Iris pigment epithelial cell (primary cell): Measurements from ENCODE around the gene ZP4.
"Not testable (repeated sequence)": the region's sequence is repeated elsewhere in the genome, so short reads cannot be mapped to it uniquely, and the experiment has no call there.

ENCODE experiments used
- DNase-seq: peaks from one replicate; pipeline ENCODE4 v3.0.0-alpha.2; 2011; ENCODE audit warnings: low read depth

ZP4 gene

GRCh38 chr1:237877631-237878030, 13.1 kb downstream of the ZP4 start:
- no peak for DNase-seq

GRCh38 chr1:237875291-237875690, 15.4 kb downstream of the ZP4 start:
- DNase-seq = peak; percentile 31

- peak; percentile 83 for DNase-seq
These were observed 17.1 kb downstream of the ZP4 start for GRCh38 chr1:237873487-237874211.

GRCh38 chr1:237868817-237869600, 21.7 kb downstream of the ZP4 start:
- no peak for DNase-seq

- DNase-seq = no peak
These were observed 23.3 kb downstream of the ZP4 start for GRCh38 chr1:237867380-237867888.

DNA sequence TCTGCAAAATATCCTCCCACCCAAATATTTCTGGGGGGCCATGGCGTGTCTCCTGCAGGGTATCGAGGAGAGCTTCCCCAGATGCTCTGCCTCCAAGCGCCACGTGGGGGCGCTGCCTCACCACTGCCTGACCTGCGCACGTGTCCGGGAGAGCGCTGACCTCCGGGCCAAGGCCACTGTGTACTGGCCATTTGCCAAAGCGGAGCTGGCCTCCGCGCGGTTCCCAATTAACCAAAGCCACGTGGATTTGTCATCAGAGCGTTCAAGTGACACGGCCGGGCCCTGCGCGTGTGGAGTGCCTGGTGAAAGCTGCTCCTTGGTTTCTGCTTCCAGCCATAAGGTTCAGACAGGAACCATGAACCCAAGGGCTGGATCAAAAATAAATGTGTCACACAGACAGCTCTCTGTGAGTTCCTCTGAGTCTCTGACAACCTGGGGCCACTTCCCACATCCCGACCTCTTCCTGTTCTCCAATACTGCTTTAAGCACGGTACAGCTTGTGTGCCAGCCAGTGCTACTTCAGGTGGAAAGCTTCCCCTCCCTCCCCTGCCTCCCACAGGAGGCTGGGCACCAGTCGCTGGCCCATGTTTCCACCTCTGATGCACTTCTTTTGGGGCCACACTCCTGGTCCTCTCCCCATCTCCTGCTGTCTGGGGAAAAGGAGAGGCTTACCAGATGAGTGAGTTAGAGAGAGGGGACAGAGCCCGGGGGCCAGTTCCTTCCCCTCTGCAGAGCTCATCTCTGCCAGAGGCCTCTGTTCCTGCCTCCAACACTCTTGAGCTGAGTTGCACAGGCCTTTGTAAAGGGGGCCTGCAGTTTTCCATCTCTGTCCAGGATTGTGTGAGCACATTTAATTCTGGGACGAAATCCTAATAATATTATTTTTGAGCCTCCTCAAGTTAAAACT, 26.1 kb downstream of the ZP4 start:
- DNase-seq = peak; percentile 20

DNA sequence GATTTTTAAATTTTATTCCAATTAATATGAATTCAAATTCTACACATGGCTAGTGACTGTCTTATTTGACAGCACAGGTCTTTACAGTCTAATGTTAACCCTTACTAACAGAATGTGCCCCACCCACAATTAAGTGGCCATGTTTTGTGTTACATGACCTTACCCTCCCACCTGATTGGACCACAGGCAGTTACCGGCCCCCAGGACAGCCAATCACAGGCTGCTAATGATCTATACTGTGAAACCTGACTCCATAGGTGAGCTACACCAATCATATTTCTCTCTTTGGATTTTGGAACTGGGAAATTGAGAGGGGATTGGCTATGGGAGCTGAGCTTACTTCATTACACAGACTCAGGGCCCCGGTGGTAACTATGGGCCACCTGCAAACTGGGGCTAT, 27.5 kb downstream of the ZP4 start:
- DNase-seq = no peak

DNA sequence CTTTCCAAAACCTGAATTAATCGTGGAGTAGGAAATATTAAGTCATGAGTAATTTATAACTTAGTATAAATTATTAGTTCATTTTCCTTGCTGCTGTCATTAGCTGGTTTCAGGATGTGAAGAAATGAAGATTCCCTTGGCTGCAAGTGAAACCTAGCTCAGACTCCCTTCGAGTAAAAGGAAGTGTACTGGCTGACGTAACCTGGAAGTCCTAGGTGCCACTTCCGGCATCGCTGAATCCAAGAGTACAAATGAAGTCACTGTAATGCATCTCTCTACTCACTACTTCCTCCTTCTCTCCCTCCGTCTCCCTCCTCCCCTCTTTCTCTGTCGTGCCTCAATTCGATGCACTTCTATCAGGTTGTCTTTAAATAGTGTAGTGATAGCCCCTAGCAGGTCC, 28.8 kb downstream of the ZP4 start:
- DNase-seq = no peak

DNA sequence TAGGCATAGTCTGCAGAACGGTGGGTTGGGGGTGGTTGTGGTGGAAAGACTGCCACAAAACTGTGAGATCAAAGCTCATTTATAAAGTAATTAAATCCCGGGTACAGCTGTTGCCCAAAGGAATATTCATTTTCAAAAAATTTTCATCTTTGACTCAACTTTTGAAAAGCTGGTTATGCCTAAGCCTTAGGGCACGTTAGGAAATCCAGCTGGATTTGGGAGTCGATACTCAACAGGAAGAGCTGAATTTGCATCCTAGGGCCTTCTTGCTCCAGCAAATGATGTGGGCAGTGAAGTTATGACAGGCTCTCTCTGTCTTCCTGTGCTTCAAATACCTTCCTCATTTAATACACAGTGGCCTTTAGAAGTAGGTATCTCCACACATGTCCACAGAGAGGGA, 31.7 kb downstream of the ZP4 start:
- DNase-seq = no peak

DNA sequence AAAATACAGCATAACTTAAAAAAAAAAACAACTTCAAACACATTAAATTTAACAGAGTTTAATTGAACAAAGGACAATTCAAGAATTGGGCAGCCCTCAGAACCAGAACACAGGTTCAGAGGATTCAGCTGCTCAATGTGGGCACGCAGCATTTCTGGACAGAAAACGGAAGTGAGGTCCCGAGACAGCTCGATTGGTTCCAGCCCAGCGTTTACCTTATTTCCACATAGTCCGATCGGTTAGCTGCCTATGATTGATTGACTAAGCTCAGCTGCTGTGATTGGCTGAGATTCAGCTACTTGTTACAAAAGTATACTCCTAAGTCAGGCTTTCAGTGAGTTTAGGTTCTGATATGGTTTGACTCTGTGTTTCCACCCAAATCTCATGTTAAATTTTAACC, 33.3 kb downstream of the ZP4 start:
- no peak for DNase-seq

- no peak for DNase-seq
These were observed 38.4 kb downstream of the ZP4 start for GRCh38 chr1:237852342-237852741.

GRCh38 chr1:237851210-237851845, 39.4 kb downstream of the ZP4 start:
- DNase-seq = peak; percentile 50

- DNase-seq = not testable (repeated sequence)
These were observed 47.2 kb downstream of the ZP4 start for GRCh38 chr1:237843516-237843915.

DNA sequence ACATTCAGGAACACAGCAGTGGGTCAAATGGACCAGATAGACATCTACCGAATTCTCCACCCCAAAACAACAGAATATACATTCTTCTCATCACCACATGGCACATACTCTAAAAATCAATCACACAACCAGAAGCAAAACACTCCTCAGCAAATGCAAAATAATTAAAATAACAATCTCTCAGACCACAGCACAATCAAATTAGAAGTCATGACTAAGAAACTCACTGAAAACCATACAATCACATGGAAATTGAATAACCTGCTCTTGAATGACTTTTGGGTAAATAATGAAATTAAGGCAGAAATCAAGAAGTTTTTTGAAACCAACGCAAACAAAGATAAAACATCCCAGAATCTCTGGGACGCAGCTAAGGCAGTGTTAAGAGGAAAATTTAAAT, 49.2 kb downstream of the ZP4 start:
- DNase-seq = no peak

GRCh38 chr1:237838904-237839534, 51.7 kb downstream of the ZP4 start:
- no peak for DNase-seq

DNA sequence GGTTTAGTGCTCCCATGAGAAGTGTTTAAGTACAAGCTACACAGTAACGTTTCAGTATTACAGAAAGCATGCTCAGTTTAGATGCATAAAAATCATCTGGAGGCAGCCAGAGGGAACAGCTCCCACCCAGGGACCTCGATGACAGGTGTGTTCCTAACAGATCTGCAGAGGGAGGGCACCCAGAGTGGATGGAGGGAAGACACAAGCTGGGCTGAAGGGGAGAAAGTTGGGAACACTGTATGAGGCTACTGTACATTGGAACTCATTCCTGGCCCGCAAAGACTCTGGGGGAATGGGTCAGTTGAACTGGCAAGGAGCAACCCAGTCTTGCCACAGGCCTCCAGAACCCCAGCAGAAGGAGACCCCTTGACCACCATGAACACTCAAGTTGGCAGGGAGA, 52.4 kb downstream of the ZP4 start:
- no peak for DNase-seq

GRCh38 chr1:237834461-237834860, 56.3 kb downstream of the ZP4 start:
- peak; percentile 1 for DNase-seq

DNA sequence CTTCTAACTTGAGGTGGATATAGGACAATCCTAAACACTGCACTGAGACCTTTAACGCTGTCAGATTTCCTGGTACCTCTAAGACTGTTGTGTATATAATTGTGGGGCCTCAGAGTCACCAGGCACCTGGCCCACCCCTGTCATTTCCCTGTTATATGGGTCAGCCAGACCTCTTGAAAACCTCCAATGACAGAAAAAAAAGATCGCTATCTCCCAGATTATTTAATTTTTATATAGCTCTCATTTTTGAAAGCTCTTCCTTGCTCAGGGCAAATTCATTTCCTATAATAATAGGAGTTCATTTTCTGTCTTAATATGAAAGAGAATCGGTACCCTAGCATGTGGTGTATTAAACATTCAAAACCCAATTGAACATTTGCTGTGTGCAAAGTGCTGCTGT, 56.7 kb downstream of the ZP4 start:
- no peak for DNase-seq

- no peak for DNase-seq
These were observed 57.9 kb downstream of the ZP4 start for GRCh38 chr1:237832858-237833257.
